NT2/D1 (cell line): ENCODE results near the gene MAP4K2.

Source experiments
- YY1 ChIP-seq: IDR thresholded peaks from 2 replicates; pipeline ENCODE4 v1.6.1; 2011; ENCODE audit not compliant: insufficient read length, insufficient read depth
- ZNF274 ChIP-seq: IDR thresholded peaks from 2 replicates; pipeline ENCODE4 v1.6.1; 2011; ENCODE audit warnings: mild to moderate bottlenecking, low read depth, low read length

DNA sequence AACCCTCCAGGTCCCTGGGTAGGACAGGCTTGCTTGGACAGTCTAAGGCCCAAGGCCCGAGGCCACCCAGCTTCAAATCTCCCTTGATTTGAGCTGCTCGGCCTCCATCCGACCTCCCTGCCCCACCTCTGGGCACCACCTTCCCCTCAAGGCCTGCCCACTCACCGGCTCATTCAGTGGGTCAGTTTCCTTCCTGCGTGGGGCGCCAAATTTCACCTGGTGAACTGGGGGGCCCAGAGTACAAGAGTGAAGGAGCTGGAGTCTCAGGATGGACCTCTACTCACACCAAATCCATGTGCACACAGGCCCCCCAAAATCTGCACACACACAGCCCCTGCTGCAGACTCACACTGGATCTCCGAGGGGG is 3.8 kb downstream of the MAP4K2 start:
- TF ChIP-seq YY1, result no peak
- no peak for TF ChIP-seq ZNF274
